ENCODE measurements around the gene NBEA. TPM values are rescaled to one million over a fixed set of nuclear protein-coding genes. Genes with fewer than 3 reads are reported as not detected.

The NBEA gene
- total and polyA plus RNA-seq, 2 experiments from 2014 or later, result 9.1 to 29.1 TPM

DNA sequence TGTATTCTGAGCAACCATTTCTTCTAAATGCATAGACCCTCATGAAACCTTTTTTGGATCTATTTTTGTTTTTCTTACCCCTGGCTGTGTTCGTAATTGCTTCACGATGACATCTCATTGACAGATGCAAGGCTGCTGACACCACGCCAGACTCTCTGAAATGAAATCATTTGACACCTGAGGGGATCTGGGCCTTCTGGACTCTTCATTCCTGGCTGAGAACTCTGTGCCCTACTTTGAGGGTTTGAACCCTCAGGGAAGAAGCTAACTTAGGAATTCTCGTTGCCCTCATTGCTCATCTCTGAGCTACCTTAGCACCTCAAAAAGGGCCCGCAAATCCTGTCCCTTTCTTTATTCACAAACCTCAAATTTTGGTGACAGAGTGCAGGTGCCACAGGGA lies 40.5 kb upstream of the NBEA start (continued):
- TF ChIP-seq, protein P1, sequence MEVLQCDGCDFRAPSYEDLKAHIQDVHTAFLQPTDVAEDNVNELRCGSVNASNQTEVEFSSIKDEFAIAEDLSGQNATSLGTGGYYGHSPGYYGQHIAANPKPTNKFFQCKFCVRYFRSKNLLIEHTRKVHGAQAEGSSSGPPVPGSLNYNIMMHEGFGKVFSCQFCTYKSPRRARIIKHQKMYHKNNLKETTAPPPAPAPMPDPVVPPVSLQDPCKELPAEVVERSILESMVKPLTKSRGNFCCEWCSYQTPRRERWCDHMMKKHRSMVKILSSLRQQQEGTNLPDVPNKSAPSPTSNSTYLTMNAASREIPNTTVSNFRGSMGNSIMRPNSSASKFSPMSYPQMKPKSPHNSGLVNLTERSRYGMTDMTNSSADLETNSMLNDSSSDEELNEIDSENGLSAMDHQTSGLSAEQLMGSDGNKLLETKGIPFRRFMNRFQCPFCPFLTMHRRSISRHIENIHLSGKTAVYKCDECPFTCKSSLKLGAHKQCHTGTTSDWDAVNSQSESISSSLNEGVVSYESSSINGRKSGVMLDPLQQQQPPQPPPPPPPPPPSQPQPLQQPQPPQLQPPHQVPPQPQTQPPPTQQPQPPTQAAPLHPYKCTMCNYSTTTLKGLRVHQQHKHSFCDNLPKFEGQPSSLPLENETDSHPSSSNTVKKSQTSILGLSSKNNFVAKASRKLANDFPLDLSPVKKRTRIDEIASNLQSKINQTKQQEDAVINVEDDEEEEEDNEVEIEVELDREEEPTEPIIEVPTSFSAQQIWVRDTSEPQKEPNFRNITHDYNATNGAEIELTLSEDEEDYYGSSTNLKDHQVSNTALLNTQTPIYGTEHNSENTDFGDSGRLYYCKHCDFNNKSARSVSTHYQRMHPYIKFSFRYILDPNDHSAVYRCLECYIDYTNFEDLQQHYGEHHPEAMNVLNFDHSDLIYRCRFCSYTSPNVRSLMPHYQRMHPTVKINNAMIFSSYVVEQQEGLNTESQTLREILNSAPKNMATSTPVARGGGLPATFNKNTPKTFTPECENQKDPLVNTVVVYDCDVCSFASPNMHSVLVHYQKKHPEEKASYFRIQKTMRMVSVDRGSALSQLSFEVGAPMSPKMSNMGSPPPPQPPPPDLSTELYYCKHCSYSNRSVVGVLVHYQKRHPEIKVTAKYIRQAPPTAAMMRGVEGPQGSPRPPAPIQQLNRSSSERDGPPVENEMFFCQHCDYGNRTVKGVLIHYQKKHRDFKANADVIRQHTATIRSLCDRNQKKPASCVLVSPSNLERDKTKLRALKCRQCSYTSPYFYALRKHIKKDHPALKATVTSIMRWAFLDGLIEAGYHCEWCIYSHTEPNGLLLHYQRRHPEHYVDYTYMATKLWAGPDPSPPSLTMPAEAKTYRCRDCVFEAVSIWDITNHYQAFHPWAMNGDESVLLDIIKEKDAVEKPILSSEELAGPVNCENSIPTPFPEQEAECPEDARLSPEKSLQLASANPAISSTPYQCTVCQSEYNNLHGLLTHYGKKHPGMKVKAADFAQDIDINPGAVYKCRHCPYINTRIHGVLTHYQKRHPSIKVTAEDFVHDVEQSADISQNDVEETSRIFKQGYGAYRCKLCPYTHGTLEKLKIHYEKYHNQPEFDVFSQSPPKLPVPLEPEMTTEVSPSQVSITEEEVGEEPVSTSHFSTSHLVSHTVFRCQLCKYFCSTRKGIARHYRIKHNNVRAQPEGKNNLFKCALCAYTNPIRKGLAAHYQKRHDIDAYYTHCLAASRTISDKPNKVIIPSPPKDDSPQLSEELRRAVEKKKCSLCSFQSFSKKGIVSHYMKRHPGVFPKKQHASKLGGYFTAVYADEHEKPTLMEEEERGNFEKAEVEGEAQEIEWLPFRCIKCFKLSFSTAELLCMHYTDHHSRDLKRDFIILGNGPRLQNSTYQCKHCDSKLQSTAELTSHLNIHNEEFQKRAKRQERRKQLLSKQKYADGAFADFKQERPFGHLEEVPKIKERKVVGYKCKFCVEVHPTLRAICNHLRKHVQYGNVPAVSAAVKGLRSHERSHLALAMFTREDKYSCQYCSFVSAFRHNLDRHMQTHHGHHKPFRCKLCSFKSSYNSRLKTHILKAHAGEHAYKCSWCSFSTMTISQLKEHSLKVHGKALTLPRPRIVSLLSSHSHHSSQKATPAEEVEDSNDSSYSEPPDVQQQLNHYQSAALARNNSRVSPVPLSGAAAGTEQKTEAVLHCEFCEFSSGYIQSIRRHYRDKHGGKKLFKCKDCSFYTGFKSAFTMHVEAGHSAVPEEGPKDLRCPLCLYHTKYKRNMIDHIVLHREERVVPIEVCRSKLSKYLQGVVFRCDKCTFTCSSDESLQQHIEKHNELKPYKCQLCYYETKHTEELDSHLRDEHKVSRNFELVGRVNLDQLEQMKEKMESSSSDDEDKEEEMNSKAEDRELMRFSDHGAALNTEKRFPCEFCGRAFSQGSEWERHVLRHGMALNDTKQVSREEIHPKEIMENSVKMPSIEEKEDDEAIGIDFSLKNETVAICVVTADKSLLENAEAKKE (CRISPR knock-in tag; IDR thresholded peaks at IDR 0.05), result no peak
- no peak for TF ChIP-seq JUNB (IDR thresholded peaks at IDR 0.05; ENCODE audit: unreplicated experiment)
- TF ChIP-seq, protein P2, sequence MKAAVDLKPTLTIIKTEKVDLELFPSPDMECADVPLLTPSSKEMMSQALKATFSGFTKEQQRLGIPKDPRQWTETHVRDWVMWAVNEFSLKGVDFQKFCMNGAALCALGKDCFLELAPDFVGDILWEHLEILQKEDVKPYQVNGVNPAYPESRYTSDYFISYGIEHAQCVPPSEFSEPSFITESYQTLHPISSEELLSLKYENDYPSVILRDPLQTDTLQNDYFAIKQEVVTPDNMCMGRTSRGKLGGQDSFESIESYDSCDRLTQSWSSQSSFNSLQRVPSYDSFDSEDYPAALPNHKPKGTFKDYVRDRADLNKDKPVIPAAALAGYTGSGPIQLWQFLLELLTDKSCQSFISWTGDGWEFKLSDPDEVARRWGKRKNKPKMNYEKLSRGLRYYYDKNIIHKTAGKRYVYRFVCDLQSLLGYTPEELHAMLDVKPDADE (IDR thresholded peaks at IDR 0.05), result no peak

DNA sequence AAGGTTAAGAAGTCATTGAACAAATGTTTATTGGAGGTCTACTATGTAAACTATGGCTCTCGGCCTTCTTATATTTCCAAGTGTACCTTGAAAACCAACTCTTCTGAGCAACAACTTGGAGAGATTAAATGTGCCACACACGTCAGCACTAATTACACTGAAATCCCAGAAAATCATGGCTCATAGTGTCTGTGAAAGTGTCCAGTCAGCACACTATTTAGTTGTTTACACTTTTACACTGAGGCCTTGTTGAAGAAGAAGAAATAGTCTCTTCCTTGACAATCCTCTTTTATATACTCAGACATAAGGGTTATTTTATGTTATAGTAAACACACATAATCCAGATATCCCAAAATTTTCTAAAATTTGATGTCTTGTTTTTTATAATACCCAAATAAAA lies 30.9 kb upstream of the NBEA start:
- Histone ChIP-seq H4K20me1 (replicated peaks; ENCODE audit: insufficient read depth) (no peaks in the 10 kb centered on the region), H3K9me2 (ENCODE audit: insufficient read depth) (peaks cover 6% of the 10 kb centered on the region; the same call in 1 of the 2 replicates), H3F3A (replicated peaks; ENCODE audit: low read depth) (no peaks in the 10 kb centered on the region; the same call in 1 of the 2 replicates), H3K36me3 (ENCODE audit: insufficient read depth) (no peaks in the 10 kb centered on the region), H3K4me3 (no peak overlapping the region), H3K4me1 (ENCODE audit: insufficient read depth) (peaks cover 38% of the 10 kb centered on the region), H3K27me3 (ENCODE audit: insufficient read depth) (no peaks in the 10 kb centered on the region), H3K79me2 (replicated peaks; ENCODE audit: insufficient read depth) (no peaks in the 10 kb centered on the region), H3K4me2 (no peak overlapping the region), H2AFZ (no peak overlapping the region), H3K27ac (ENCODE audit: low read depth) (no peak overlapping the region)
- ATAC-seq, result no peak
- Mint-ChIP-seq H3K27me3 (ENCODE audit: insufficient read depth, low read depth, poor library complexity) (no peaks in the 10 kb centered on the region), H3K27ac (no peak overlapping the region), H3K4me1 (peaks cover 47% of the 10 kb centered on the region), H3K9me3 (peaks cover 3% of the 10 kb centered on the region; the same call in 2 of the 3 replicates), H3K36me3 (ENCODE audit: low read depth) (peaks cover 1% of the 10 kb centered on the region), H3K4me3 (no peak overlapping the region)
- DNase-seq (ENCODE audit: low spot score), result no peak
- no peak for TF ChIP-seq CREB1 (CRISPR knock-in tag; IDR thresholded peaks at IDR 0.05; ENCODE audit: low read depth)
- no peak for TF ChIP-seq JUNB (IDR thresholded peaks at IDR 0.05; ENCODE audit: unreplicated experiment)
- TF ChIP-seq, protein P1 (CRISPR knock-in tag; IDR thresholded peaks at IDR 0.05), result no peak
- TF ChIP-seq, protein P3, sequence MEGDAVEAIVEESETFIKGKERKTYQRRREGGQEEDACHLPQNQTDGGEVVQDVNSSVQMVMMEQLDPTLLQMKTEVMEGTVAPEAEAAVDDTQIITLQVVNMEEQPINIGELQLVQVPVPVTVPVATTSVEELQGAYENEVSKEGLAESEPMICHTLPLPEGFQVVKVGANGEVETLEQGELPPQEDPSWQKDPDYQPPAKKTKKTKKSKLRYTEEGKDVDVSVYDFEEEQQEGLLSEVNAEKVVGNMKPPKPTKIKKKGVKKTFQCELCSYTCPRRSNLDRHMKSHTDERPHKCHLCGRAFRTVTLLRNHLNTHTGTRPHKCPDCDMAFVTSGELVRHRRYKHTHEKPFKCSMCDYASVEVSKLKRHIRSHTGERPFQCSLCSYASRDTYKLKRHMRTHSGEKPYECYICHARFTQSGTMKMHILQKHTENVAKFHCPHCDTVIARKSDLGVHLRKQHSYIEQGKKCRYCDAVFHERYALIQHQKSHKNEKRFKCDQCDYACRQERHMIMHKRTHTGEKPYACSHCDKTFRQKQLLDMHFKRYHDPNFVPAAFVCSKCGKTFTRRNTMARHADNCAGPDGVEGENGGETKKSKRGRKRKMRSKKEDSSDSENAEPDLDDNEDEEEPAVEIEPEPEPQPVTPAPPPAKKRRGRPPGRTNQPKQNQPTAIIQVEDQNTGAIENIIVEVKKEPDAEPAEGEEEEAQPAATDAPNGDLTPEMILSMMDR (conservative IDR thresholded peaks at IDR 0.05; ENCODE audit: low read depth in 2 of 2), result no peak
- TF ChIP-seq ZNF114 (CRISPR knock-in tag; IDR thresholded peaks at IDR 0.05), result no peak

All from GM23338 (cell line).